Measurements from ENCODE around the gene STAM2.
"Not testable (repeated sequence)": the region's sequence is repeated elsewhere in the genome, so short reads cannot be mapped to it uniquely, and the experiment has no call there.

STAM2 gene

DNA sequence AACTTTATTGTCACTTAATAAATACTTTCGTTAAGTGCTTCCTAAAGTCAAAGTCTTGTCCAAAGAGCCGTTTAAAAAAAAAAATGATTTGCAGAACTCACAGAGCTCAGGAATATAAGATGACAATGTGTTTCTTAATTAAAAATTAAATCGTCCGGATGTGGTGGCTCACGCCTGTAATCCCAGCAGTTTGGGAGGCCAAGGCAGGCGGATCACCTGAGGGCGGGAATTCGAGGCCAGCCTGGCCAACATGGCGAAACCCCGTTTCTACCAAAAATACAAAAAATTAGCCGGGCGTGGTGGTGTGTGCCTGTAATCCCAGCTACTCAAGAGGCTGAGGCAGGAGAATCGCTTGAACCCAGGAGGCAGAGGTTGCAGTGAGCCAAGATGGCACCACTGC lies 68.4 kb downstream of the STAM2 start:
- not testable (repeated sequence) for DNase-seq

DNA sequence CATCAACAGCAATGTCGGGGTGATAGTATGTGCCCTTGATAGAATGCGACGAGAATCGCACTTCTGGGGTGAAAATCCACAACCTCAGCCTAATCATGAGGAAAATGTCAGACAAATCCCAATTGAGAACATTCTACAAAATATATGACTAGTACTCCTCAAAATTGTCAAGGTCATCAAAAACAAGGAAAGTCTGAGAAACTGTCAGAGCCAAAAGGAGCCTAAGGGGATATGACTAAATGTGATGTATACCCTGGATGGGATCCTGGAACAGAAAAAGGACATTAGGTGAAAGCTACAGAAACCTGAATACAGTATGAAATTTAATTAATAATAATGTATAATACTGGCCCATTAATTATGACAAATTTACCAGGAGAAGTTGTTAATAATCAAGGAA lies 69.1 kb downstream of the STAM2 start:
- no peak for DNase-seq

DNA sequence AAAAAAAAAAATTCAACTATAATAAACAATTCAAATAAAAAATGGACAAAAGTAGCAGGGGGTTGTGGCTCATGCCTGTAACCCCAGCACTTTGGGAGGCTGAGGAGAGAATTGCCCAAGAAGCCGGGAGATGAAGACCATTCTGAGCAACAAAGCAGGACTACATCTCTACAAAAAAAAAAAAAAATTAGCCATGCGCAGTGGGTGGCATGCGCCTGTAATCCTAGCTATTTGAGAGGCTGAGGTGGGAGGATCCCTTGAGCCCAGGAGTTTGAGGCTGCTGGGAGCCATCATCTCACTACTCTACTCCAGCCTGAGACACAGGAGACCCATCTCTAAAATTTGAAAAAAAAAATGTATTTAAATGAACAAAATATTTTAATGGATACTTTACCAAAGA lies 72.3 kb downstream of the STAM2 start:
- no peak for DNase-seq

DNA sequence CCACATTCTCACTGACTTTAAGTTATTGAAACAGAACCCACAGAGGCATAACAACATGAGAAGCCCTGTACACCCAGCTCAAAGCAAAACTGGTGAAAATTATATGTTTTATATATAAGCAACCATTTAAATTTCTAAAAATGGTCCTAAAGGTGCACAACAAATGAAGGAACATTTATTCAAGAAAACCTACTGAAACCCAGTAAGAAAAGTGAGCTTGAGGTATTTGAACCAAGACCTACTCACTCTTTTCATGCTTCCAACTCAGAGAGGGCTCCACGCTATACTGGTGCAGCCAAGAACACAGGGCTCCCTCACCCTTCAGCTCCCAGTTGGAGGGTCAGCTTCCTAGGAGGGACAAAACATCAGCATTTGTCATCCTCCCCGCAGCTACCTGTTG lies 74.6 kb downstream of the STAM2 start:
- no peak for DNase-seq

DNA sequence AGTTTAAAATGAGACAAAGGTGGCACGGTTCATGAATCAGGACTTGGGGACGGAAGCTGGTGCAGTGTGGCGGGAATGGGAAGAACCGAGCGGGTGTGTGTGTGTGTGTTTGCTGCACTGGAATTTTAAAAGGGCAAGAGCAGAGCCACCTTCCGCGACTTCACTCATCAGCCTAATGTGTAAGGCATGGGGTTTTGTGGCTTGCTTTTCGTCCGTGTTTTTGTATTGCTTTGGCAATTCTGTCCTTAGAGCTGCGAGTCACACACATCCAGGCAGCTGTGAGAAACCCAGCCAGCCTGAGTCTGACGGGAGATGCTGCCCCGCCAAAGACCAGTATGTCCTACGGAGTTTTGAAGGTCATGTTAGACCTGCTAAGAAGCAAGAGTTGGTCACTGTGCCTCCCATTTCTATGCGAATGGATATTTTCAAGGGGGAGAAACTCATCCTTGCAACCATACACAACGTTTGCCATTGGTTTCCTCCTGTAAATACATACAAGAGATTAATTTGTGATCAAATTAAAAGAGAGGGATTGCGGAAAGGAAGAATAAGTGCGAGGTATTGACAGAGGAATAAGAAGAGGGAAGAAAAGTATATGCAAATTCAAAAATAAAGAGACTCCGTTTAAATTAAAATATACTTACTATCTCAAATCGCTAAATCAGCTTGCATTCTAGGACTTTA lies 76.1 kb downstream of the STAM2 start:
- peak in 2 of 51 donors; percentile 23 to 31 for DNase-seq

DNA sequence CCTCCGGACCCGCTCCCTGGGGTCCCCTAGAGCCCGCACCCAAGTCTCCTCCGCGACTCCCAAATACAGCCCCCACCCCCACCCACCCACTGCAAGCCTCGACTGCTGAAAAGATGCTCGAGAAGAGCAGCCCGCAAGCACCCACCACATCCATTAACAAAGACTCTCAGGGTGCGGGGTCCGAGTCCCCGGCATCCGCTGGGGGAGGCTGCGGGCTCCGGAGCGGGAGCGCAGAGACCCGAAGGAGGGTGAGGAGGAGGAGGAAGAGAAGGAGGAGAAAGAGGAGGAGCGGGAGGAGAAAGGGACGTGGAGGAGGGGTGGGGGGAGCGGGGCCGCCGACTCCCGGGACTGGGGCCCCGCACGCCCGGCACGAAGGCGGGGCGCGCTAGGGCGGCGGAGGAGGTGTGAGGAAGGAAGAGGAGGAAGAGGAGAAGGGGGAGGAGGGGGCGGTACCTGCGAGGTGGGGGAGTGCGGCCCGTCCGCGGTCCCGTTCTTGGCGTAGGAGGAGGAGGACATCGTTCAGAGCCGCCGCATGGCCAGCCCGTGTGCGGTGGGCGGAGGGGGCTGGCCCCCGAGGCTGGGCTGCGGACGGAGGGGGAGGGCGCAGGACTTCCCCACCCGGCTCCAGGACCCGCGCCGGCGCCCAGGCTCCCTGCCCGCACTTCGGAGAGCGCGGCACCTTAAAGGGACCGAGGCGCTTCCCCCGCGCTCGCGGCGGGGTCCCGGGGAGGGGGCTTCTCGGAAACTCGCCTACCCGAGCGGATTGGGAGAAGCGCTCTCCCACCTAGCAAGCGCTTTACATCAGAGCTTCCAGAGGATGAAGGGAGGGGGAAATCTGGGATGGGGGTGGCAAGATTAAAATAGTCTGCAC lies 76.8 kb downstream of the STAM2 start, which contains the start of gene CACNB4:
Gene CACNB4, minus strand, starts transcription at position 549 of the 871 bp plus-strand sequence.
- DNase-seq = peak in 3 of 51 donors; percentile 19 to 50 (median 33)

DNA sequence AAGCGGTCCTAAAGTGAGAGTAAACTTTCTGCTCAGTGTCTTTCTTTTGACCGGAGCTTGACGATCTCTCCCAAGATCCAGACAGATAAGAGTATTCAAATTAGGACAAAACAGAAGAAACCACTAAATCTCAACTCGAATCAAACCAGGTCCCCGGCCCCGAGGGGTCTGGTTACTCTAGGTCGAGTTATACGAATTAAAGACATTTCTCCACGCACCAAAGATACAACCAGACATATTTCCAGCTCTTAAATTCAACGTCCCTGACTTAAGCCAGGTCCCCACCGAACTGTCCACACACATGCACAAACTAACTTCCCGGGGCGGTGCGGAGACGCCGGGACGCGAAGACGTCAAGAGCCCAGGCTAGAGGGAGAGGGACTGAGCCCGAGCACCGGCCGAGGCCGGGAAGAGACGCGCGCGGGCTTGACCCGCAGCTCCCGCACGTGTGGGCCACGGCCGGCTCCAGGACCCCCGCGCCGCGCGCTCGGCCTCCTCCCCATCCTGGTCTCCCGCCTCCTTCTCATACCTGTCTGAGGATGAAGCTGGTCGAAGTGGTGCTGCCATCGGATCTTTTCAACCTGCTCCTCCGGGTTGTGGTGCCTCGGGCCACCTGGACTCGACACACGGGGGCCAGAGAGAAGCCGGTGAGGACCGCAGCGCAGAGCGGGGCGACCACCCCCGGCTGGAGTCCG lies 77.6 kb downstream of the STAM2 start:
- DNase-seq = peak in 6 of 51 donors; percentile 5 to 51 (median 8)

DNA sequence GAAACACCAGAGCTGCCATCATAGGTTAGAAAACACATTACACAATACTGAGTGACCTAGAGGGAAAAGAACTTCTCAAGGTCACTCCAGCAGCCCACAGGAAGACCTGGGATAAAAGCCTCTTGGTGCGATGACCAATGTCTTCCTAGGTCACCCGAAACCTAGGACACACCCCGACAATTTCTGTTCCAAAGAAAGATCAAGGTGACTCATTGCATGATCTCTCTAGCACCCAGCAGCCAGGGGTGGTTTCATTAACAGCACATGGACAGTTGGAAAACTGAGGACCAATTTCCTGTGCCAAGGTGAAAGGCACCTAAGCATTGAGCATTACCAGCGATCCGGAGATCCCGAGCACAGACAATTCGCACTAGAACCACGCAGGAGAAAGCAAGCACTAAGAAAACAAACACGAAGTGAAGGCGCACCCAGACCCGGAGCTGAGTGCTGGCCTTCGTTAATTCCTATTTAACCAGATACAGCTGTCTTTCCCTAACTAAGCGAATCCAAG lies 78.2 kb downstream of the STAM2 start:
- no peak for DNase-seq

DNA sequence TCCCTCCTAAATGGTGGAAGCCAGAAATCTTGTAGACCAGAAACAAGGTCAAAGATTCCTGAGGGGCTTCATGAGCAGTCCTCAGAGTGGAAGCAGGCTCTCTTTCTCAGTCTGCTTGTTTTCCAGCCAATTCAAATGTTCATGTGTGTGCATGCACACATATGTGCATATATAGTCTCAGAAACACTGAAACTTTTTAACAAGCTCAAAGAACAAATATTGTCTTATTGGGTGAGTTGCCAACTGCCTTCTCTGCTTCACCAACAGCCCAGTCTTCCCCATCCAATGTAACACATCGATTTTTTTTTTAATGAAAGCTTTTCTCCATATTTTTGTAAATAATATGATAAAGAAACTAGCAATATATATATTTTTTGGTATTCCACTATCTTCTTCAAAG lies 80.4 kb downstream of the STAM2 start:
- DNase-seq = no peak

DNA sequence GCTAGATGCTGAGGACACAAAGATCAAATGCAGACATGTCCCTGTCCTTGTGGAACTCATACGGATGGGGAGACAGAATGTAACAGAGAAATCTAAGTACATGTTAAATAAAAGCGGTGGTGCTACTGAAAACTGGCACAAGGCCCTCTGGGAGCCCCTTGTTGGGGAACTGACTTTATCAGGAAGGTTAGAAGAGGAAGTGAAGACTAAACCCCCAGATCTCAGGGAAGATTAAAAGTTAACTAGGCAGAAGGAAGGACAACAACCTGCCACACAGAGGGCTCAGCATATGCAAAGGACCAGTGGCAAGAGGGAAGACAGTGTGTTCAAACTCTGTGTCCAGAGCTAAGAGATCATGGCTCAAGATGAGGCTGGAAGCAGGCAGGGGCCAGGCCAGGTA lies 81.5 kb downstream of the STAM2 start:
- no peak for DNase-seq

DNA sequence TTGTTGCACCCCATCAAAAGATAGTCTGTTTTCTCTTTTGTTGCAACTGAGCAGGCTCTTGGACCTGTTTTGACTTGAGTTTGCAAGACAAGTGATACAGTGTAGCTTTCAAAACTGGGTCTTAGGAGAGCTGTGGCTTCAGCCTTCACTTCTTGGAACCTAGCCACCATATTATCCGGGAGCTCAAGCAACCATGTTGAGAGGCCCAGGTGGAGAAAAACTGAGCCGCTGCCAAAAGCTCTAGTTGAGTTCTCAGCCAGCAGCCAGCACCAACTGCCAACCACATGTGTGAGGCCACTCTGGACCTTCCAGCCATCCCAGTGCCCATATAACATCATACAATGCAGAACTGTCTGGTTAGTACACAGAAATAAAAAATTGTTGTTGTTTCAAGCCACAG lies 82.1 kb downstream of the STAM2 start:
- no peak for DNase-seq

DNA sequence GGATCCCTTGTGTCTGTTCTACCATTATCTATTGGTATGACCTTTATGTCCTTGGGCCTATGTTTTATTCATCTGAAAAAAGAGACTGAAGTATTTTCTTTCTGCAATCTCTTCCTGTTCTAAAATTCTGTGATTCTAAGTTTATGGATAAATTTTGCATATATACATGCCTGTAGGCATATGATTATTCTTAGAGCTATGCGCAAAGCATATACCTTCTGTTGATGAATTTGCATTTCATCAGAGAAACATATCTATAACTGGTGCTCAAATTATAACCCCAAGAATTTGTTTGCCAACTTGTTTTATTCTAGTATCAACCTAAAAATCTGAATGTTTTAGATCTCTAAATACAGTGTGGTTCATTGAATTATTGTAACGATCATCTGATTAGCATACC lies 83.5 kb downstream of the STAM2 start:
- no peak for DNase-seq

DNA sequence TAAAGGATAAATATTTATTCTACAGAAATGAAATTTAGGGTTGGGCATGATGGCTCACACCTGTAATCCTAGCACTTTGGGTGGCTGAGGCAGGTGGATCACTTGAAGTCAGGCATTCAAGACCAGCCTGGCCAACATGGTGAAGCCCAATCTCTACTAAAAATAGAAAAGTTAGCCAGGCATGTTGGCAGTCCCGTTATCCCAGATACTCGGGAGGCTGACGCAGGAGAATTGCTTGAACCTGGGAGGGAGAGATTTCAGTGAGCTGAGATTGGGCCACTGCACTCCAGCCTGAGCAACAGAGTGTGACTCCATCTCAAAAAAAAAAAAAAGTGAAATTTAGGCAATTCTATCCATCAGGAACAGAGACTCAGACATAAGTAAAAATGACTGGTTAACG lies 84.8 kb downstream of the STAM2 start:
- not testable (repeated sequence) for DNase-seq

DNA sequence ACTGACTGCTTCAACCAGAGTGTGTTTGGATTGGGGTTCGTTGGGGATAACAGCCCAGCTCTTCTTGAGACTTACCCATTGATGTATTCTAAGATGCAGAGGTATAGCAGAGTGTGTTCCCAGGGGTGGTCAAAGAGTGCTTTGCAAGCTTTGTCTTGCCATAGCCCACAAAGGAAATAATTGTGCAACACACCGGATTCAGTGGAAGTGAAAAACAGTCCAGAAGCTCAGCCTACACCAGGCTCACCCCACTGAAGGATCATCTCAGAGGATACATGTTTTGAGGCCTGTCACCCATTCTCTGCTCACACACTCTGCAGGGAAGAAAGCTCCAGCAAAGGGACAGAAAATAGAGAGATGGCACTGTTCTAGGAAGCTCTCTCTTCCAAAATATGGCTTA lies 86.3 kb downstream of the STAM2 start:
- no peak for DNase-seq

DNA sequence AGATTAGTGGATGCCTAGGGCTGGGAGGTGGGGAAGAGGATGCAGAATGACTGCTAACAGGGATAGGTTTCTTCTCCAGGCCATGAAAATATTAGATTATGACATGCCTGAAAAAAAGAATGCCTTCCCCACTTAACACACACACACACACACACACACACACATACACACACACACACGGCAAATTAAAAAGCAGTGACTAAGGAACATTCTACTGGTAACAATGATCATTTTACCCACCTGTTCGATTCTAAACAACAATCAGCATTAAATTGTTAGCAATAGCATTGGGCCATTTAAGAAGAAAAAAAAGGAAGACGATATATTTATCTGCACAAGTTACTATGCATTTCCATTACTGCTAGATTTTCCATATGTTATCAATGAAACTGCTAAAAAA lies 87.6 kb downstream of the STAM2 start:
- no peak for DNase-seq

DNA sequence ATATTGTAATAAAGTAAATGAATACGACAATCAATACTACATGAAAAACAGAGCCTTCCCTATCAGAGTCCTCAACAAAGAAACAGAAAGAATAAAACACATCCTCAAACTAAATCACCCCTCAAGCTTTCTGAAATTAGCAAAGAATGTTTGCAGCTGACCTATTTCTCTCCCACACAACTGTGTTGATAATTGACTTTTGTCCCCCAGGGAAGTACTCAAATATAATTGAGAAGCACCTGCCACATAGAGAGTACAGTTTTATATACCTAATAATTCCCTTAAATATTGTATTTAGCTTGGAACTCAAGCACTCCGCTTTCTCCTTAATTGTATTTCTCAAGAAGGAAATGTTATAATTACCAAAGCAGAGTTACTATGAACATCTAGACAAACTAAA lies 89.3 kb downstream of the STAM2 start:
- DNase-seq = no peak

DNA sequence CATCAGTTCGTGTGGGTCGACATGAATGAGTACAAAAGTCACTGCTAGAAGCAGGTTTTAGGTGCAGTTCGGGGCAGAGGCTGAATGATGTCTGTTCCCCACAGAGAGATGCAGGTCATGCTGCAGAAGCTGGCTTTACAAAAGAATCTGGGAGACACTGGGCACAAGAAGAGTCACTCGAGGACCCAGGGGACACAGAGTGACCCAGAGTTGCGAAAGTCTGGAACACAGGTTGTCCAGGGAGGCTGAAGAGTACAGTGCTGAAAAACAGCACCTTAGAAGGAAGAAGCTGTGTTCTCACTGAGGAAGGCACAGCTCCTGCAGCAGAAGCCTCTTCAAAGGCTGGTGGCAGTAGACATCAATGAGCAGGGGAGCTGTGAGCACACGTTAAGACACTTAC lies 91.5 kb downstream of the STAM2 start:
- no peak for DNase-seq

DNA sequence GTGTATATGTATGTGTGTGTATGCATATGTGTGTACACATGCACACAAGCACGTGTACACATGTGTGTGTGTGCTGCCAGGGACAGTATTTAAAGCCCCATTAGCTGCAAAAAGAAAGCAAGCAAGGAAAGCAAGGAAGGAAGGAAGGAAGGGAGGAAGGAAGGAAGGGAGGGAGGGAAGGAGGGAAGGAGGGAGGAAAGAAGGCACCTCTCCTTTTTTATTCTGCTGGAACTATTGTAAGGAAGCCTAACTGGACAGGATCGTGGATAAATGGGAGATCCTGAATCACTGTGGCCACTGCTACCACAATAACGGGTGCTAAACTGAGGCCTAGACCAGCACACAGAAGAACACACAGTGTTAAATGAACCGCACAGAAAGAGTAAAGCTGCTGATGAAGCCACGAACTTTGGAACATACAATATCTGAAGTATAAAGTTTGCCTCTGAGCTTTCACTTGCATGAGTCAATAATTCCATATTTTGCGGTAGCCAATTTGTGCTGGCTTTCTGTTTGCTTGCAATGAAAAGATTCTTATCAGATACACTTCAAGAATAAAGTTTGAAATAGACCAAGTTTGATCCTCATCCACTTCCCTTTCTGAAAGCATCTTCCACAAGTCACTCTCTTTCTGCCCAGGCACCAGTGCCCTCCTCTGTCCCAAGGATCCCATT lies 92.2 kb downstream of the STAM2 start:
- no peak for DNase-seq

DNA sequence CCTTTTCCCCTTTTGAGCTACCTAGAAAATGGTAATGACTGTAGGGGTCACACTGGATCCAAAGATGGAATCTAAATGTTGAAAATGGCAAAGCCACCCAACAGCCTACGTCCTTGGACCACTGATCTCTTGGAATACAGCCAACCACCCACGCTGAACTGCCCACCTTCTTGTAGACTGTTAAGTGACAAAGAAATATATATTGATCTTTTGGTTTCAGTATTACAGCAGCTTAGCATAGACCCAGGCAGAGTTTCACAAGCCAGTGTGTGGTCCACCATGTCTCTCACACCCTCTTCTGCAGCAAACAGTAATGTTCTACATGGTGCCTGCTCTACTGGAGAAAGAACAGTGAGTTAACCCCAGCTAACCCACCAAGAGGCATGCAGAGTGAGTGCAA lies 96.9 kb downstream of the STAM2 start:
- DNase-seq = no peak

DNA sequence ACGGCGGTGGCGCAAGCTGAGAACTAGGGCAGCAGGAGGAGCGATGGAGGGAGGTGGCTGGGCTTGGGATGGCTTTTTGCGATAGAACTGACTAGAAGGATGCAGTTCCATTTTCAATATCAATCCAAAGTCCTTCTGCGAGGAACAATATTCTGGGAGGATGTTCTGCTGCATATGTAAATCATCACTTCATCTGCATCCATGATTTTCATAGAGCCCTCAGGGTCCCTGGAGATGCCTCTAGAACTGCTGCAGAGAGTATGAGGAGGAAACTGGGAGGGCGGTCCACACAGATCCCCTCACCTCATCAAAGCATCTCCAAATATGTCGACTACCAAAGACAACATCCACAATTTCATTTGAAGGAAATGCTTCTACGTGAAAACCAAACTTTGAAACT lies 97.5 kb downstream of the STAM2 start:
- DNase-seq = no peak

DNA sequence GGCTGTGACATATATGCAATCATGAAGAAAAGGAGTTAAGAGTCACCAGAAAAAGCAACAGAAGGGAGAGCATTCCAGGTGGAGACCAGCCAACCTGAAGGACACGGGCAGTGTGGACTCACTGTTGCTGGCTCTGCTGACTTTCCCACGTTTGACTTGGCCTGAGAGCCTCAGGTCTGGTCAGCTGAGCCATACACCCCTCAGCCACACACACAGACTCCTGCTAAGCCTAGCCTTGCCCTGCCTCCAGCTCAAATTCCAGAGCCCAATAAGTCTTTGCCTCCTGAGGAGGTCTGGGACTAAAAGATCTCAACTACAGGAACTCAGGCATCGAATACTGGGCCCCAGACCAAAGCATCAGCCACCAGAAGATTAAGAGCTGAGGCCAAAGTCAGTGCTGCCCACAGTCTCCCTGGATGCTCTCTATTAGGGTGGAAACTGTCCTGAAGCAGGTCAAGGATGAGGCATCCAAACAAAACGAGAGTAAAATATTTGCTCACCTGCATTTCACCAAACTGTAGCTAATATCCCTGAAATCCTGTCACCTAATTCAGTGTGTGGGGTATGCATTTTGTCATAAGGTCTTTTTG lies 100.0 kb downstream of the STAM2 start:
- no peak for DNase-seq

Measured in hypothalamus (tissue), 51 donors.